HG02885 (cell line): ENCODE data around the gene FAM53B.

Source experiments
- ATAC-seq: cut with Tn5 transposase; IDR thresholded peaks from one replicate; pipeline ENCODE4 v1.9.1; 2021; ENCODE audit warnings: mild to moderate bottlenecking; ENCODE audit not compliant: unreplicated experiment, poor library complexity

The FAM53B gene

GRCh38 chr10:124742413-124743190 is 1.6 kb downstream of the FAM53B start:
- ATAC-seq, result no peak

- no peak for ATAC-seq
Observed at GRCh38 chr10:124741922-124742412, 2.2 kb downstream of the FAM53B start.

GRCh38 chr10:124741281-124741921 is 2.8 kb downstream of the FAM53B start:
- ATAC-seq, result peak; percentile 49

GRCh38 chr10:124740369-124741280 is 3.6 kb downstream of the FAM53B start:
- ATAC-seq, result peak; percentile 10

- no peak for ATAC-seq
Observed at GRCh38 chr10:124739986-124740368, 4.2 kb downstream of the FAM53B start.

GRCh38 chr10:124739119-124739921 is 4.9 kb downstream of the FAM53B start:
- no peak for ATAC-seq

- ATAC-seq, result no peak
Observed at GRCh38 chr10:124738441-124738840, 5.7 kb downstream of the FAM53B start.

- no peak for ATAC-seq
Observed at GRCh38 chr10:124737708-124738107, 6.5 kb downstream of the FAM53B start.

- no peak for ATAC-seq
Observed at GRCh38 chr10:124737221-124737620, 7.0 kb downstream of the FAM53B start.

GRCh38 chr10:124736491-124737136 is 7.6 kb downstream of the FAM53B start:
- no peak for ATAC-seq

GRCh38 chr10:124735491-124736286 is 8.5 kb downstream of the FAM53B start:
- ATAC-seq, result no peak

- ATAC-seq, result no peak
Observed at GRCh38 chr10:124734311-124735166, 9.6 kb downstream of the FAM53B start.

- no peak for ATAC-seq
Observed at GRCh38 chr10:124733571-124734245, 10.5 kb downstream of the FAM53B start.

- ATAC-seq, result peak; percentile 67
Observed at GRCh38 chr10:124732931-124733570, 11.1 kb downstream of the FAM53B start.

GRCh38 chr10:124731551-124731950 is 12.6 kb downstream of the FAM53B start:
- ATAC-seq, result no peak

- ATAC-seq, result no peak
Observed at GRCh38 chr10:124730790-124731189, 13.4 kb downstream of the FAM53B start.
